Measurements from ENCODE around the gene TIMM17B.

DNA sequence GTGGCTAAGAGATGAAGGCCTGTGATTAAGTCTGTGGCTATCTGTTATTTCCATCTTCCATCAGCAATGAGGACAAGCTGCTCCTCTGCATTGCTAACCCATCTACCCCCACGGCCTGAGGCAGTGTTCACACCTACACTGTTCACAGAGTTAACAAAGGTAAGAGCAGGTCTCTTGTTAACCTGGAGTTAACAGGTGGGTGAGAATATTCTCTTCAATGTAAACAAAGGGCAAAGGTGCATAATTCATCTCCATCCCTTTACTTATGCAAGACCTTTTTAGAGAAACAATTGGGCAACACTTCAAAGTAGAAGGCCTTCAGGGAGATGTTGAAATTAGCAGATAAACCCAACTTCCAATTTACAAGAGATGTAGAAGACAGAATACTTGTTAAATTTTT lies 11.0 kb upstream of the TIMM17B start:
- no peak for TF ChIP-seq POLR2A (IDR thresholded peaks at IDR 0.05)
- TF ChIP-seq, protein P1, sequence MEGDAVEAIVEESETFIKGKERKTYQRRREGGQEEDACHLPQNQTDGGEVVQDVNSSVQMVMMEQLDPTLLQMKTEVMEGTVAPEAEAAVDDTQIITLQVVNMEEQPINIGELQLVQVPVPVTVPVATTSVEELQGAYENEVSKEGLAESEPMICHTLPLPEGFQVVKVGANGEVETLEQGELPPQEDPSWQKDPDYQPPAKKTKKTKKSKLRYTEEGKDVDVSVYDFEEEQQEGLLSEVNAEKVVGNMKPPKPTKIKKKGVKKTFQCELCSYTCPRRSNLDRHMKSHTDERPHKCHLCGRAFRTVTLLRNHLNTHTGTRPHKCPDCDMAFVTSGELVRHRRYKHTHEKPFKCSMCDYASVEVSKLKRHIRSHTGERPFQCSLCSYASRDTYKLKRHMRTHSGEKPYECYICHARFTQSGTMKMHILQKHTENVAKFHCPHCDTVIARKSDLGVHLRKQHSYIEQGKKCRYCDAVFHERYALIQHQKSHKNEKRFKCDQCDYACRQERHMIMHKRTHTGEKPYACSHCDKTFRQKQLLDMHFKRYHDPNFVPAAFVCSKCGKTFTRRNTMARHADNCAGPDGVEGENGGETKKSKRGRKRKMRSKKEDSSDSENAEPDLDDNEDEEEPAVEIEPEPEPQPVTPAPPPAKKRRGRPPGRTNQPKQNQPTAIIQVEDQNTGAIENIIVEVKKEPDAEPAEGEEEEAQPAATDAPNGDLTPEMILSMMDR (IDR thresholded peaks at IDR 0.05), result no peak
